ENCODE data around the gene CYP4A22. TPM values are rescaled to one million over a fixed set of nuclear protein-coding genes. Genes with fewer than 3 reads are reported as not detected.

The CYP4A22 gene
- total and polyA plus RNA-seq, 9 of the 15 experiments (the other 6 are each of a cell fraction or from before 2014, with no cell fraction given), result 0.07 TPM; not detected in 8

GRCh38 chr1:47181955-47182675 is 44.9 kb downstream of the CYP4A22 start (continued):
- TF ChIP-seq, protein P1, sequence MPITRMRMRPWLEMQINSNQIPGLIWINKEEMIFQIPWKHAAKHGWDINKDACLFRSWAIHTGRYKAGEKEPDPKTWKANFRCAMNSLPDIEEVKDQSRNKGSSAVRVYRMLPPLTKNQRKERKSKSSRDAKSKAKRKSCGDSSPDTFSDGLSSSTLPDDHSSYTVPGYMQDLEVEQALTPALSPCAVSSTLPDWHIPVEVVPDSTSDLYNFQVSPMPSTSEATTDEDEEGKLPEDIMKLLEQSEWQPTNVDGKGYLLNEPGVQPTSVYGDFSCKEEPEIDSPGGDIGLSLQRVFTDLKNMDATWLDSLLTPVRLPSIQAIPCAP (CRISPR knock-in tag; IDR thresholded peaks at IDR 0.05; ENCODE audit: borderline replicate concordance), result no peak
- TF ChIP-seq SETDB1 (IDR thresholded peaks at IDR 0.05; ENCODE audit: low read length) (no peak), ZNF263 (CRISPR knock-in tag; IDR thresholded peaks at IDR 0.05; ENCODE audit: borderline replicate concordance) (no peak), ZNF436 (CRISPR knock-in tag; IDR thresholded peaks at IDR 0.05) (peak; percentile 89), RBM22 (IDR thresholded peaks at IDR 0.05; ENCODE audit: low read depth, low read length, poor library complexity, severe bottlenecking) (no peak), ADNP (tag; IDR thresholded peaks at IDR 0.05) (no peak; the same call in 1 of the 2 replicates), KAT7 (CRISPR knock-in tag; IDR thresholded peaks at IDR 0.05; ENCODE audit: borderline replicate concordance) (no peak), FOSL1 (tag; conservative IDR thresholded peaks at IDR 0.05) (peak; percentile 93), PHF21A (IDR thresholded peaks at IDR 0.05; ENCODE audit: borderline replicate concordance, low read depth) (no peak), USF2 (CRISPR knock-in tag; IDR thresholded peaks at IDR 0.05) (no peak), NFXL1 (CRISPR knock-in tag; IDR thresholded peaks at IDR 0.05) (no peak), VEZF1 (CRISPR knock-in tag; IDR thresholded peaks at IDR 0.05) (no peak)
- TF ChIP-seq, protein P2, sequence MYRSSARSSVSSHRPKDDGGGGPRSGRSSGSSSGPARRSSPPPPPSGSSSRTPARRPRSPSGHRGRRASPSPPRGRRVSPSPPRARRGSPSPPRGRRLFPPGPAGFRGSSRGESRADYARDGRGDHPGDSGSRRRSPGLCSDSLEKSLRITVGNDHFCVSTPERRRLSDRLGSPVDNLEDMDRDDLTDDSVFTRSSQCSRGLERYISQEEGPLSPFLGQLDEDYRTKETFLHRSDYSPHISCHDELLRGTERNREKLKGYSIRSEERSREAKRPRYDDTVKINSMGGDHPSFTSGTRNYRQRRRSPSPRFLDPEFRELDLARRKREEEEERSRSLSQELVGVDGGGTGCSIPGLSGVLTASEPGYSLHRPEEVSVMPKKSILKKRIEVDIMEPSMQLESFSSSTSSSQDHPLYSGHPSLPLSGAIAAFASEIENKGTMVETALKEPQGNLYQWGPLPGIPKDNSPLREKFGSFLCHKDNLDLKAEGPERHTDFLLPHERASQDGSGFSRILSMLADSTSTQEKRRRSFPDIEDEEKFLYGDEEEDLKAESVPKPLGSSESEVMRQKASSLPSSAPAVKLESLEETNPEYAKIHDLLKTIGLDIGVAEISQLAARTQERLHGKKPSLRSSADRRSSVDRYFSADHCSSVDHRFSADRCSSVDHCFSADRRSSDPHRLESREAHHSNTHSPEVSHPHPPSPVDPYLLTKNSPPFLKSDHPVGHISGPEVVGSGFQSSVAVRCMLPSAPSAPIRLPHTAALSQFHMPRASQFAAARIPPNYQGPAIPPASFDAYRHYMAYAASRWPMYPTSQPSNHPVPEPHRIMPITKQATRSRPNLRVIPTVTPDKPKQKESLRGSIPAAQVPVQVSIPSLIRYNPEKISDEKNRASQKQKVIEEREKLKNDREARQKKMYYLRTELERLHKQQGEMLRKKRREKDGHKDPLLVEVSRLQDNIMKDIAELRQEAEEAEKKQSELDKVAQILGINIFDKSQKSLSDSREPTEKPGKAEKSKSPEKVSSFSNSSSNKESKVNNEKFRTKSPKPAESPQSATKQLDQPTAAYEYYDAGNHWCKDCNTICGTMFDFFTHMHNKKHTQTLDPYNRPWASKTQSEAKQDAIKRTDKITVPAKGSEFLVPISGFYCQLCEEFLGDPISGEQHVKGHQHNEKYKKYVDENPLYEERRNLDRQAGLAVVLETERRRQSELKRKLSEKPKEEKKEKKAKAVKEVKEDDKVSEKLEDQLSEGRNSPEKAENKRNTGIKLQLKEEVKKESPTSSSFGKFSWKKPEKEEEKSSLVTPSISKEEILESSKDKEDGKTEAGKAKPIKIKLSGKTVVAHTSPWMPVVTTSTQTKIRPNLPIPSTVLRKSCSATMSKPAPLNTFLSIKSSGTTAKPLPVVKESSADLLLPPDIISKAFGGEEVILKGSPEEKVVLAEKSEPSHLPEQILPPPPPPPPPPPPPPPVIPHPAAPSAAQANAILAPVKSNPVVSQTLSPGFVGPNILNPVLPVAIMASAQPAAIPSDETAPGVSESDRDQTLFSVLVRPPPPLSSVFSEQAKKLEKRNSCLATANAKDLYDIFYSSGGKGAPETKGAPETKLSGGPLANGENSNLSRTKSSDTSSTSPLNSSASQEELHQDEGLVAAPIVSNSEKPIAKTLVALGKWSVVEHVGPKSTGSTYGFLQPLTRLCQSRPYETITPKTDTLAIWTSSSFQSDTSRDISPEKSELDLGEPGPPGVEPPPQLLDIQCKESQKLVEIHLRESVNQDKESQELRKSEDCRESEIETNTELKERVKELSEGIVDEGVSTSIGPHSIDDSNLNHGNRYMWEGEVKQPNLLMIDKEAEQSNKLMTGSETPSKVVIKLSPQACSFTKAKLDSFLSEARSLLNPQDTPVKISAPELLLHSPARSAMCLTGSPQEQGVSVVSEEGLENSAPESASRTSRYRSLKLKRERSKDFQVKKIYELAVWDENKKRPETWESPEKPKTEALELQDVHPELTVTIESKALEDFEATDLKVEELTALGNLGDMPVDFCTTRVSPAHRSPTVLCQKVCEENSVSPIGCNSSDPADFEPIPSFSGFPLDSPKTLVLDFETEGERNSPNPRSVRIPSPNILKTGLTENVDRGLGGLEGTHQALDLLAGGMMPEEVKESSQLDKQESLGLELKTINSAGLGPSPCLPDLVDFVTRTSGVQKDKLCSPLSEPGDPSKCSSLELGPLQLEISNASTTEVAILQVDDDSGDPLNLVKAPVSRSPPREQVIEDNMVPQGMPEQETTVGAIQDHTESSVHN (IDR thresholded peaks at IDR 0.05; ENCODE audit: borderline replicate concordance in 1 of 2, low read depth in 1 of 2), result 0 out of 4 replicates have a peak, but pooled peaks of 1 of the 2 experiments have one; percentile 48
- TF ChIP-seq, protein P3, sequence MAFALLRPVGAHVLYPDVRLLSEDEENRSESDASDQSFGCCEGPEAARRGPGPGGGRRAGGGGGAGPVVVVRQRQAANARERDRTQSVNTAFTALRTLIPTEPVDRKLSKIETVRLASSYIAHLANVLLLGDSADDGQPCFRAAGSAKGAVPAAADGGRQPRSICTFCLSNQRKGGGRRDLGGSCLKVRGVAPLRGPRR (CRISPR knock-in tag; IDR thresholded peaks at IDR 0.05), result no peak

Data from K562 (cell line).